ENCODE results near the gene UMODL1.

Gene UMODL1

GRCh38 chr21:42101246-42101645, 30.1 kb downstream of the UMODL1 start:
- no peak for DNase-seq (ENCODE audit: low spot score)
- in situ Hi-C loops (cut with MboI; ENCODE audit: low sequenced_read_pairs, unreplicated experiment) = loop anchor here (25.0 kb wide), 1 partner anchor 489 kb away; no protein-coding TSS in a partner anchor
- no peak for TF ChIP-seq CTCF (IDR thresholded peaks at IDR 0.05; ENCODE audit: borderline replicate concordance, control extremely low read depth, extremely low read depth, insufficient read depth, missing control alignments)

GRCh38 chr21:42102076-42102475, 31.0 kb downstream of the UMODL1 start:
- DNase-seq (ENCODE audit: low spot score) = no peak
- in situ Hi-C loops (cut with MboI; ENCODE audit: low sequenced_read_pairs, unreplicated experiment) = loop anchor here (25.0 kb wide), 1 partner anchor 490 kb away; no protein-coding TSS in a partner anchor
- no peak for TF ChIP-seq CTCF (IDR thresholded peaks at IDR 0.05; ENCODE audit: borderline replicate concordance, control extremely low read depth, extremely low read depth, insufficient read depth, missing control alignments)

GRCh38 chr21:42102526-42102925, 31.4 kb downstream of the UMODL1 start:
- in situ Hi-C loops (cut with MboI; ENCODE audit: low sequenced_read_pairs, unreplicated experiment) = loop anchor here (25.0 kb wide), 1 partner anchor 490 kb away; no protein-coding TSS in a partner anchor
- TF ChIP-seq CTCF (IDR thresholded peaks at IDR 0.05; ENCODE audit: borderline replicate concordance, control extremely low read depth, extremely low read depth, insufficient read depth, missing control alignments) = no peak
- no peak for DNase-seq (ENCODE audit: low spot score)

- no peak for DNase-seq (ENCODE audit: low spot score)
- in situ Hi-C loops (cut with MboI; ENCODE audit: low sequenced_read_pairs, unreplicated experiment) = loop anchor here (25.0 kb wide), 1 partner anchor 491 kb away; no protein-coding TSS in a partner anchor
- TF ChIP-seq CTCF (IDR thresholded peaks at IDR 0.05; ENCODE audit: borderline replicate concordance, control extremely low read depth, extremely low read depth, insufficient read depth, missing control alignments) = no peak
These were observed 31.9 kb downstream of the UMODL1 start for GRCh38 chr21:42102991-42103390.

- no peak for TF ChIP-seq CTCF (IDR thresholded peaks at IDR 0.05; ENCODE audit: borderline replicate concordance, control extremely low read depth, extremely low read depth, insufficient read depth, missing control alignments)
- in situ Hi-C loops (cut with MboI; ENCODE audit: low sequenced_read_pairs, unreplicated experiment) = loop anchor here (25.0 kb wide), 1 partner anchor 492 kb away; no protein-coding TSS in a partner anchor
These were observed 32.7 kb downstream of the UMODL1 start for GRCh38 chr21:42103843-42104242.

GRCh38 chr21:42105476-42106315, 34.6 kb downstream of the UMODL1 start:
- no peak for TF ChIP-seq CTCF (IDR thresholded peaks at IDR 0.05; ENCODE audit: borderline replicate concordance, control extremely low read depth, extremely low read depth, insufficient read depth, missing control alignments)
- in situ Hi-C loops (cut with MboI; ENCODE audit: low sequenced_read_pairs, unreplicated experiment) = loop anchor here (25.0 kb wide), 1 partner anchor 493 kb away; no protein-coding TSS in a partner anchor
- DNase-seq (ENCODE audit: low spot score) = no peak

More at GRCh38 chr21:42103843-42104242, 32.7 kb downstream of the UMODL1 start:
- no peak for DNase-seq (ENCODE audit: low spot score)

Data from GM13976 (cell line).